GM21515 (cell line): ENCODE results near the gene GALNT7.
A peak's percentile ranks its signal among the peaks of the same experiment; 100 is the strongest.
"Not testable (repeated sequence)": the region's sequence is repeated elsewhere in the genome, so short reads cannot be mapped to it uniquely, and the experiment has no call there.

Experiments used
- ATAC-seq: cut with Tn5 transposase; IDR thresholded peaks from one replicate; pipeline ENCODE4 v1.9.1; 2021; ENCODE audit not compliant: unreplicated experiment

GALNT7 gene

GRCh38 chr4:173165706-173166105 lies 2.9 kb upstream of the GALNT7 start:
- no peak for ATAC-seq

GRCh38 chr4:173166491-173166890 lies 2.1 kb upstream of the GALNT7 start:
- no peak for ATAC-seq

- ATAC-seq, result peak; percentile 20
Observed at GRCh38 chr4:173167758-173168395, 734 bp upstream of the GALNT7 start.

- ATAC-seq, result no peak
Observed at GRCh38 chr4:173169178-173169427, 492 bp downstream of the GALNT7 start.

GRCh38 chr4:173169428-173170181 lies 994 bp downstream of the GALNT7 start:
- ATAC-seq, result peak; percentile 66

- no peak for ATAC-seq
Observed at GRCh38 chr4:173170182-173170778, 1.7 kb downstream of the GALNT7 start.

GRCh38 chr4:173171098-173171497 lies 2.5 kb downstream of the GALNT7 start:
- ATAC-seq, result no peak

- no peak for ATAC-seq
Observed at GRCh38 chr4:173171987-173172386, 3.4 kb downstream of the GALNT7 start.

- no peak for ATAC-seq
Observed at GRCh38 chr4:173174184-173174583, 5.6 kb downstream of the GALNT7 start.

- ATAC-seq, result no peak
Observed at GRCh38 chr4:173174594-173175012, 6.0 kb downstream of the GALNT7 start.

GRCh38 chr4:173176010-173176409 lies 7.4 kb downstream of the GALNT7 start:
- ATAC-seq, result no peak

GRCh38 chr4:173177232-173177631 lies 8.6 kb downstream of the GALNT7 start:
- ATAC-seq, result no peak

GRCh38 chr4:173178144-173178543 lies 9.5 kb downstream of the GALNT7 start:
- no peak for ATAC-seq

- no peak for ATAC-seq
Observed at GRCh38 chr4:173181848-173182247, 13.2 kb downstream of the GALNT7 start.

- ATAC-seq, result no peak
Observed at GRCh38 chr4:173182403-173182802, 13.8 kb downstream of the GALNT7 start.

- not testable (repeated sequence) for ATAC-seq
Observed at GRCh38 chr4:173183659-173184247, 15.1 kb downstream of the GALNT7 start.

- no peak for ATAC-seq
Observed at GRCh38 chr4:173185847-173186510, 17.4 kb downstream of the GALNT7 start.

GRCh38 chr4:173187732-173188131 lies 19.1 kb downstream of the GALNT7 start:
- no peak for ATAC-seq

GRCh38 chr4:173188648-173189047 lies 20.0 kb downstream of the GALNT7 start:
- no peak for ATAC-seq

GRCh38 chr4:173189117-173189693 lies 20.6 kb downstream of the GALNT7 start:
- ATAC-seq, result no peak

- ATAC-seq, result no peak
Observed at GRCh38 chr4:173191623-173192041, 23.0 kb downstream of the GALNT7 start.
